HCT116 (cell line): ENCODE data around the gene TNS3. TPM values are rescaled to one million over a fixed set of nuclear protein-coding genes. Genes with fewer than 3 reads are reported as not detected.

Source experiments
- ATAC-seq: fragments of 200-7000 bp; cut with Tn5 transposase; 2 replicates; pipeline ENCODE4 v1.9.1; 2020; ENCODE audit warnings: mild to moderate bottlenecking, moderate library complexity
- BruUV-seq: library from RNA; stranded (reverse); fragments of 400-500 nt; replicated peaks from 2 replicates; lab custom pipeline; 2021; lab: Mats Ljungman, UMichigan
- CTCF ChIA-PET: fragments of 300-600 bp; sonication (Branson Sonifier 250); formaldehyde crosslinking; loops from one replicate; lab custom pipeline; 2021; ENCODE audit warnings: antibody characterized with exemption; lab: Charles Lee
- POLR2A ChIA-PET: fragments of 300-600, 350-600 bp; sonication (Branson Sonifier 250); formaldehyde crosslinking; loops from one replicate; lab custom pipeline; 2021; ENCODE audit warnings: antibody characterized with exemption; lab: Charles Lee
- RAD21 ChIA-PET, 2 experiments: fragments of 300-600 bp; sonication (Branson Sonifier 250); formaldehyde crosslinking; loops; one replicate each; lab custom pipeline; 2023; ENCODE audit warnings: low total read pairs in 2 of 2; ENCODE audit not compliant: uncharacterized antibody in 2 of 2, unreplicated experiment in 2 of 2, low non-redundant PET in 1 of 2; lab: Charles Lee
- DNase-seq: peaks from one replicate; pipeline ENCODE4 v3.0.0-alpha.2; 2010; ENCODE audit warnings: low read depth, low spot score
- H2AFZ ChIP-seq: fragments of 200-600 bp; shearing (Covaris generic), sonication (generic); 2 replicates; pipeline ENCODE4 v1.6.1; 2017; ENCODE audit warnings: low read depth, mixed run types, mixed read lengths, antibody characterized with exemption, low read length; ENCODE audit not compliant: poor library complexity, severe bottlenecking
- H3K27ac ChIP-seq: 2 replicates; pipeline ENCODE4 v1.5.1; 2012; ENCODE audit warnings: low read depth, low read length
- H3K27me3 ChIP-seq: fragments of 200-600 bp; sonication (generic); 2 replicates; pipeline ENCODE4 v1.6.1; 2016; ENCODE audit warnings: mixed run types, low read length, mixed read lengths; ENCODE audit not compliant: insufficient read depth
- H3K36me3 ChIP-seq, 2 experiments: fragments of 200-500 bp in 1 of 2; fragments of 200-600 bp in 1 of 2; sonication (Bioruptor generic) in 1 of 2; sonication (generic) in 1 of 2; 2 replicates each; pipeline versions ENCODE4 v1.5.1 to v1.6.1; 2014 to 2016; ENCODE audit warnings: low read length in 2 of 2, inconsistent platforms in 1 of 2, mixed read lengths in 1 of 2, mixed run types in 1 of 2; ENCODE audit not compliant: insufficient read depth in 2 of 2, control insufficient read depth in 1 of 2
- H3K4me1 ChIP-seq, 2 experiments: fragments of 200-600 bp in 1 of 2; sonication (generic) in 1 of 2; 2 replicates each; pipeline versions ENCODE4 v1.5.1 to v1.6.1; 2012 to 2017; ENCODE audit warnings: low read length in 2 of 2, inconsistent platforms in 1 of 2, mild to moderate bottlenecking in 1 of 2, mixed read lengths in 1 of 2, mixed run types in 1 of 2, moderate library complexity in 1 of 2; ENCODE audit not compliant: insufficient read depth in 2 of 2, control insufficient read depth in 1 of 2
- H3K4me2 ChIP-seq: fragments of 200-600 bp; sonication (generic); 2 replicates; pipeline ENCODE4 v1.6.1; 2017; ENCODE audit warnings: mixed run types, low read length, mixed read lengths
- H3K4me3 ChIP-seq, 2 experiments: fragments of 200-600 bp in 1 of 2; sonication (generic) in 1 of 2; replicated peaks in 1 of 2; 2 replicates each; pipeline ENCODE4 v1.5.1; 2011 to 2016; ENCODE audit warnings: low read length in 2 of 2, control low read depth in 1 of 2, low read depth in 1 of 2, mild to moderate bottlenecking in 1 of 2, mixed read lengths in 1 of 2, mixed run types in 1 of 2
- H3K79me2 ChIP-seq: fragments of 200-600 bp; sonication (generic); 2 replicates; pipeline ENCODE4 v1.6.1; 2017; ENCODE audit warnings: mild to moderate bottlenecking, mixed run types, low read length, moderate library complexity, mixed read lengths; ENCODE audit not compliant: insufficient read depth
- H3K9ac ChIP-seq: fragments of 200-600 bp; sonication (generic); 2 replicates; pipeline ENCODE4 v1.6.1; 2016; ENCODE audit warnings: low read length, mixed read lengths
- H3K9me2 ChIP-seq: fragments of 200-600 bp; sonication (generic), shearing (Covaris generic); 2 replicates; pipeline ENCODE4 v1.6.1; 2017; ENCODE audit warnings: mixed run types, mild to moderate bottlenecking, moderate library complexity; ENCODE audit not compliant: insufficient read depth
- H3K9me3 ChIP-seq, 2 experiments: fragments of 200-500 bp in 1 of 2; fragments of 200-600 bp in 1 of 2; sonication (Bioruptor generic) in 1 of 2; sonication (generic) in 1 of 2; 2 replicates each; pipeline ENCODE4 v1.6.1; 2014 to 2017; ENCODE audit warnings: low read length in 2 of 2, mixed read lengths in 2 of 2, inconsistent platforms in 1 of 2, low read depth in 1 of 2, mild to moderate bottlenecking in 1 of 2, mixed run types in 1 of 2, moderate library complexity in 1 of 2; ENCODE audit not compliant: control insufficient read depth in 1 of 2, insufficient read depth in 1 of 2
- H4K20me1 ChIP-seq: fragments of 200-600 bp; sonication (generic), shearing (Covaris generic); 2 replicates; pipeline ENCODE4 v1.6.1; 2017; ENCODE audit warnings: mixed run types, mild to moderate bottlenecking, moderate library complexity; ENCODE audit not compliant: insufficient read depth
- RAD21 ChIP-seq: IDR thresholded peaks from 2 replicates; pipeline ENCODE4 v1.6.1; 2012; ENCODE audit warnings: low read depth, mild to moderate bottlenecking
- REST ChIP-seq: IDR thresholded peaks from 2 replicates; pipeline ENCODE4 v1.6.1; 2012; ENCODE audit warnings: low read depth
- TCF7L2 ChIP-seq: IDR thresholded peaks from 2 replicates; pipeline ENCODE4 v1.7.0; 2011; ENCODE audit warnings: borderline replicate concordance, inconsistent platforms; ENCODE audit not compliant: insufficient read depth, insufficient read length; ENCODE audit errors: extremely low read depth
- ZFX ChIP-seq: fragments of 450-650 bp; IDR thresholded peaks from 2 replicates; pipeline ENCODE4 v1.6.1; 2017
- intact Hi-C: fragments of 100-400 bp; cut with micrococcal nuclease; formaldehyde crosslinking; loops from 2 replicates; pipeline ENCODE4 v1.10.0; 2022
- total RNA-seq: library from RNA; stranded (reverse); gene quantifications from one replicate; pipeline ENCODE4 v1.2.1, GENCODE V29; 2021; ENCODE audit not compliant: unreplicated experiment

The TNS3 gene
- total RNA-seq, 1 experiment from 2014 or later = 9.1 TPM

GRCh38 chr7:47385536-47386125, 196.3 kb downstream of the TNS3 start:
- Histone ChIP-seq H4K20me1 (no peaks in the 10 kb centered on the region), H3K9me2 (no peaks in the 10 kb centered on the region), H3K4me1 (peaks cover 8 to 12% of the 10 kb centered on the region in 2 experiments), H3K36me3 (no peaks in the 10 kb centered on the region), H3K27ac (no peak overlapping the region), H3K27me3 (no peaks in the 10 kb centered on the region), H3K4me2 (no peak overlapping the region), H2AFZ (no peak overlapping the region), H3K79me2 (no peaks in the 10 kb centered on the region), H3K4me3 (no peak overlapping the region), H3K9ac (no peak overlapping the region), H3K9me3 (no peaks in the 10 kb centered on the region)
- ChIA-PET RAD21 (no interaction called here), CTCF (no interaction called here), POLR2A (no interaction called here)
- ATAC-seq (no peak), DNase-seq (no peak)
- TF ChIP-seq ZFX (no peak), TCF7L2 (no peak), REST (no peak), RAD21 (no peak)
- intact Hi-C loops = no loop called here
- no TSS peak for BruUV-seq
